Measurements from ENCODE around the gene SMAD3.

The SMAD3 gene

DNA sequence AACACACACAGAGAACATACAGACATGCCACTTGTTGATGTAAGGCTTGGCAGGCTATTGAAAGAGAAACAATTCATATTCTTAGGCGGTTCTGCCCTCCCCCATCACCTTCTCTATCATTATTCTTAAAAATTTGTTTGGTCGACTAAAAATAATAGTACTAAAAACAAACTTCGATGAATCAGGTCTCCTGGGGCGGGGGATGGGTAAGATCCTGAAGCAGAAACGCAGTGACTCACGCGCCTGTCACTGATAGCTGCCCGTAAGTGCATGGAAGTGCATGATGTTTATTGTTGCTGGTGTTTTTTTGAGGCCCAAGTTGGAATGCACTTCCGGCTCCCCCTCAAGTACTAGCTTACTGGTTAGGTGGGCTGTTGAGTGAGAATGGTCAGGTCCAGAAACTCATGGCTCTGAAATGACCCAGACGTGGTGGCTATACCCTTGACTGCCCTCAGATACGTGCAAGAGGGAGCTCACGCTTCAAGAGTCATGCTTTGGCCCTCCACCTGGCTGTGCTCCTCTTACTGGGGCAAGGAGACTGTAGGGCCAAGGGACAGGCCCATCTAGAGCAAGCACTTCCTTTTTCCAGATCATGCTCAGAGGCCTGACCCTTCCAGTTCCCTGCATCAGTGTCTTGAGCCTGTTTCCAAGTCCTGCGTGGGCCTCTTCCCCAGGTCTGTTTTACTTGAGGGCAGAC is 10.9 kb downstream of the SMAD3 start:
- no peak overlapping the region for H3K4me3 ChIP-seq (ENCODE audit: low read length)
- DNase-seq (ENCODE audit: low read depth) = no peak
- TF ChIP-seq CTCF (conservative IDR thresholded peaks at IDR 0.05; ENCODE audit: low read length) = no peak

DNA sequence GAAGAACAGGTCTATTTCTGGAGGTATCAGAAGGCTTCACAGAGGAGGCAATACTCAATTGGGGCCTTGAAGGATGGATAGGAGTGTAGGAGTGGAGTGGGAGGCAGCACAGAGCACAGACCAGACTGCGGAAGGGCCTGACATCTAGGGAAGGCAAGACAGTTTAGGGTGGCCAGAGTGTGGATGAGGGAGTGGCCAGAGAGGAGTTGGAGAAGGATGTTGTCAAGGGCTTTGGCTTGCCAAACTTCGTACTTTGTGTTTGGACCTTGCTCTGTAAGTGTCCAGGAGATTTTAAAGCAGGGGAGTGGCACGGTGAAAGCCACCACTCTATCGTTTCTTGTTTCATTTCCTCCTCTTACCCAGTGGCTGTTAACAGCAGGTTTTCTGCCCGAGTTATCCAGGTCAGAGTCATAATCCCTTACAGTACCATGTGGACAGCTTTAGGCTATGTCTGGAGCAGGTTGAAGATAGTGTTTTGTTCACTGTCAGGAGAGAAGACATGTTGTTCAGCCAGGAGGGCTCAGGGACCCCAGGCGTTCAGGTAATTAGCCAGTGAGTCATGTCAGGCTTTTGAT is 12.3 kb downstream of the SMAD3 start:
- TF ChIP-seq CTCF (conservative IDR thresholded peaks at IDR 0.05; ENCODE audit: low read length) = no peak
- DNase-seq (ENCODE audit: low read depth) = no peak
- H3K4me3 ChIP-seq (ENCODE audit: low read length) = no peak overlapping the region

GRCh38 chr15:67079361-67079760 is 14.0 kb downstream of the SMAD3 start:
- H3K4me3 ChIP-seq (ENCODE audit: low read length) = no peak overlapping the region
- TF ChIP-seq CTCF (conservative IDR thresholded peaks at IDR 0.05; ENCODE audit: low read length) = no peak

DNA sequence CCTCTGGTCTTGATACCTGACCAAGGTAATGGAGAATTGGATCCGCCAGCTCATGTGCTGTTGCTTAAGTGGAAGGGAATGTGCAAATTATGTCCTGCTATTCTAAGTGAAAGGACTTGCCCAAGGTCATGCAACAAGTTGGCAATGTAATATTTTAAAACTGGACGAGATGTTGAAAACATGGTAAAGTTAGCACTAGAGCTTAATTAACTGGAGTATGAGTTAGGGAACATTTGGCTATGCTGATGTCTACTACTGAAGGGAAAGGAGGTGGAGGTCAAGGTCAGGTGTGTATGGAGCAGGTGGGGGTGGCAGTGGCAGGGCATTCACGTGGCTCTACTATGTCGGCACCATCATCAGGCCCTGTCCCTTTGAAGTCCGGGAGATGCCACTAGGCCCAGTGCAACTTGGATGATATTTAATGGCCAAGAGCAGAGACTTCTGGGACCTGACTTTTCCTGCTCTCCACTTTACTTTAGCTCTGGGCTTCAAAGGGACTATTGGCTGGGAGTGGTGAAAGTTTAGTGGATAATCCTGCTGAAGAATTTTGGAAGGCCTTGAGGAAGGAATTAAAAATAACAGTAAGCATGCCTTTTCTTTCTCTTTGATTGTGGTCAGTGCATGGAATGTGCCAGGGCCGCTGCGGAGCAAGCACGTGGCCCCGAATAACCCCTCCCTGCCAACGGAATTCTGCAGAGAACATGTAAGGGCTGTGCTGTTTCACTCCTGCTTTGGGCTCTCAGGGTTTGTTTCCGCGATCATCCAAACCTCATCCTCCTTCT is 14.9 kb downstream of the SMAD3 start:
- peak; percentile 34 for TF ChIP-seq CTCF (conservative IDR thresholded peaks at IDR 0.05; ENCODE audit: low read length)
- DNase-seq (ENCODE audit: low read depth) = peak; percentile 97
- H3K4me3 ChIP-seq (ENCODE audit: low read length) = peak overlapping the region; percentile 46

More at GRCh38 chr15:67079361-67079760, 14.0 kb downstream of the SMAD3 start:
- no peak for DNase-seq (ENCODE audit: low read depth)

DNA sequence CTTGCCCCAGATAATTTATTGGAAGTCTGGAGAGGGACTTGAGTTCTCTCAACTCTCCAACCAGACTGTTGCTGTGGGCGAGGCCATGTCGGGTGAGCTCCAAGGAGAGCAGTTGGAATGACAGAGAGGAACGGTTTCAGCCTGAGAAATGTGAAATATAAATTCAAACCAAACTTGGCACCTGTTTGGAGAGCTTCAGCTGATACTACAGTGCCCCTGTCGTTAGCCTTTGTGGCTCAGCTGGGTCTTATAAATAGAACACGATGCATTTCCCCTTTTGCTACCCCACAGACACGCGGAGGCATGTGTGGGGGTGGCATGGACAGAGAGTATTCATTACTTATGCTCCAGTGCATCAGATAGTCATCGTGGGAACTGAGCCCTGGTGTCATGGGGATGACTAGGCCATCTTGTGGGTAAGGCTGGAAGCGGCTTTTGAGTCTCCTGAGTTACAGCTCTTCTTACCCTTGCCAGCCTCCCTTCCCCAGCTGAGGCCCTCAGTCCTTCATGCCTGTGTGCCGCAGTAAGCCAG is 15.6 kb downstream of the SMAD3 start:
- DNase-seq (ENCODE audit: low read depth) = peak; percentile 98
- H3K4me3 ChIP-seq (ENCODE audit: low read length) = peak overlapping the region; percentile 46
- TF ChIP-seq CTCF (conservative IDR thresholded peaks at IDR 0.05; ENCODE audit: low read length) = peak; percentile 58

DNA sequence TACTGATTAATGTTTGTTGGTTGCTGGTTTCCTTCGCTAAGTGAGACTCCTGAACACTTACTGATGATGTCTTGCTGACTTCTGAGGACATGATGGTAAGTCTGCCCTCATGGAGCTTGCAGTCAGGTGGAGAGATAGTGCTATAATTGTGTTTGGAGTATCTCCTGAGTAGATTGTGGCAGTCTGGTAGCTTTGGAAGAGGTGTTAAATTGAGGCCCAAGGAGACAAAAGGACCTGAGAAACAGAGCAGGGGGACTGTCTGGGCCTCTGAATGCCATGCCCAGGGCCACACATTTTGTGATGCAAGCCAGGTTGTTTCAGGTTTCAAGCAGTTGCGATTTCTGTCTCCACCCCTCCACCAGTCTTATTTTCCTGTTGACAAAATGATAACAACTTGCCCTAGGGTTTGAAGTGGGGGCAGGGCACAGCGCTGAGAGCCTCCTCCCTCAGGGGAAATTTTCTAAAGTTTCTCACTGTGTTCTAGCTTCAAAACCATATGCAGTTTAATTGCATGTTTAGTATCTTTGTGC is 16.7 kb downstream of the SMAD3 start:
- DNase-seq (ENCODE audit: low read depth) = no peak
- TF ChIP-seq CTCF (conservative IDR thresholded peaks at IDR 0.05; ENCODE audit: low read length) = no peak
- H3K4me3 ChIP-seq (ENCODE audit: low read length) = no peak overlapping the region
